ENCODE data around the gene MAT2B.

DNA sequence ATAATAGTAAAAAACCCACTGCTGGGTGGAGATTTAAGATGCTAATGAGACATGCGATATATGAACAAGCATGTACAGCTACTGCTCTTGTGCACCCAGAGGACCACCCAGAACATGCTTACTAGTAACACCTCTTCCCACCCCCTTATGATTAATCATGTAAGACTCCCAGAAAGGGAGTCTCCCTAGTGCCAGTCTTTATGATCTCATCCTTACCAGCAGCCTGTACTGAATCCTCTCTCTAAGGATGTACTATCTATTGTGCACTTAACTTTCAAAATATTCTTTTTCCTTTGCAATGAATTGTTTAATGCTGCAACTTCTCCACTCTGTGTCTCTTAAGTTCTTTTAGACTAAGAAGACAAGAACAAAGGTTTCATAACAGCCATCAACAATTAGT is 9.1 kb upstream of the MAT2B start:
- TF ChIP-seq, protein P1, sequence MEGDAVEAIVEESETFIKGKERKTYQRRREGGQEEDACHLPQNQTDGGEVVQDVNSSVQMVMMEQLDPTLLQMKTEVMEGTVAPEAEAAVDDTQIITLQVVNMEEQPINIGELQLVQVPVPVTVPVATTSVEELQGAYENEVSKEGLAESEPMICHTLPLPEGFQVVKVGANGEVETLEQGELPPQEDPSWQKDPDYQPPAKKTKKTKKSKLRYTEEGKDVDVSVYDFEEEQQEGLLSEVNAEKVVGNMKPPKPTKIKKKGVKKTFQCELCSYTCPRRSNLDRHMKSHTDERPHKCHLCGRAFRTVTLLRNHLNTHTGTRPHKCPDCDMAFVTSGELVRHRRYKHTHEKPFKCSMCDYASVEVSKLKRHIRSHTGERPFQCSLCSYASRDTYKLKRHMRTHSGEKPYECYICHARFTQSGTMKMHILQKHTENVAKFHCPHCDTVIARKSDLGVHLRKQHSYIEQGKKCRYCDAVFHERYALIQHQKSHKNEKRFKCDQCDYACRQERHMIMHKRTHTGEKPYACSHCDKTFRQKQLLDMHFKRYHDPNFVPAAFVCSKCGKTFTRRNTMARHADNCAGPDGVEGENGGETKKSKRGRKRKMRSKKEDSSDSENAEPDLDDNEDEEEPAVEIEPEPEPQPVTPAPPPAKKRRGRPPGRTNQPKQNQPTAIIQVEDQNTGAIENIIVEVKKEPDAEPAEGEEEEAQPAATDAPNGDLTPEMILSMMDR (IDR thresholded peaks at IDR 0.05), result no peak
- TF ChIP-seq, protein P2, sequence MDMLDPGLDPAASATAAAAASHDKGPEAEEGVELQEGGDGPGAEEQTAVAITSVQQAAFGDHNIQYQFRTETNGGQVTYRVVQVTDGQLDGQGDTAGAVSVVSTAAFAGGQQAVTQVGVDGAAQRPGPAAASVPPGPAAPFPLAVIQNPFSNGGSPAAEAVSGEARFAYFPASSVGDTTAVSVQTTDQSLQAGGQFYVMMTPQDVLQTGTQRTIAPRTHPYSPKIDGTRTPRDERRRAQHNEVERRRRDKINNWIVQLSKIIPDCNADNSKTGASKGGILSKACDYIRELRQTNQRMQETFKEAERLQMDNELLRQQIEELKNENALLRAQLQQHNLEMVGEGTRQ (IDR thresholded peaks at IDR 0.05), result no peak
